Measurements from ENCODE around the gene CHMP1B. TPM values are rescaled to one million over a fixed set of nuclear protein-coding genes. Genes with fewer than 3 reads are reported as not detected.

Gene CHMP1B, protein sequence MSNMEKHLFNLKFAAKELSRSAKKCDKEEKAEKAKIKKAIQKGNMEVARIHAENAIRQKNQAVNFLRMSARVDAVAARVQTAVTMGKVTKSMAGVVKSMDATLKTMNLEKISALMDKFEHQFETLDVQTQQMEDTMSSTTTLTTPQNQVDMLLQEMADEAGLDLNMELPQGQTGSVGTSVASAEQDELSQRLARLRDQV
- total RNA-seq, result 10 to 100 TPM; 21.8 to 58.0 (median 33.0) TPM
- polyA plus RNA-seq, result 10 to 100 TPM; 31.9 to 32.8 TPM
- long read RNA-seq, donor 1, transcript CHMP1B-201 (1 exons, 3,054 nt), result major isoform, 38 of 38 reads
- long read RNA-seq, donor 1, partial matches to known transcripts, result 0 of 38 reads
- long read RNA-seq, donor 1, other reads (novel, unspliced or antisense), result 0 of 38 reads
- long read RNA-seq, donor 2, transcript CHMP1B-201 (1 exons, 3,054 nt), result major isoform, 77 of 77 reads
- long read RNA-seq, donor 2, partial matches to known transcripts, result 0 of 77 reads
- long read RNA-seq, donor 2, other reads (novel, unspliced or antisense), result 0 of 77 reads
- long read RNA-seq, donor 3, transcript CHMP1B-201 (1 exons, 3,054 nt), result major isoform, 30 of 31 reads
- long read RNA-seq, donor 3, partial matches to known transcripts, result 0 of 31 reads
- long read RNA-seq, donor 3, other reads (novel, unspliced or antisense), result 1 of 31 reads

DNA sequence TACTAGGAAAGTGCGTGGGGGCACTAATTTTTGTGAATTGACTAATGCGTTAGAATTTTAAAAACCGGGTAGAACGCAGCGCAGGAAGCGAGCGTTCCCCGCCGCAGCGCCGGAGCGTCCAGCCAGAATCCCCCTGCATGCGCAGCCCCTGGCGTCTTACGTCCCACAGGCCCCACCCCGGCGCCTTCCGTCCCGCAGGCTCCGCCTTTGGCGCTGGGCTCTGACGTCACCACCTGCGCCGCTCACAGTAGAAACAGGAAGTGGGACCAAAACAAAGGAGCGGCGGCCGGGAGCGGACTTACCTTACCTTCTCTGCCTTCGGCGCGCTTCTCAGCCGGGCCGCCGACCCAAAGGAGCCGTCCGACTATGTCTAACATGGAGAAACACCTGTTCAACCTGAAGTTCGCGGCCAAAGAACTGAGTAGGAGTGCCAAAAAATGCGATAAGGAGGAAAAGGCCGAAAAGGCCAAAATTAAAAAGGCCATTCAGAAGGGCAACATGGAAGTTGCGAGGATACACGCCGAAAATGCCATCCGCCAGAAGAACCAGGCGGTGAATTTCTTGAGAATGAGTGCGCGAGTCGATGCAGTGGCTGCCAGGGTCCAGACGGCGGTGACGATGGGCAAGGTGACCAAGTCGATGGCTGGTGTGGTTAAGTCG lies at the start of gene CHMP1B:
Gene CHMP1B, plus strand, starts transcription at position 268 of the 660 bp plus-strand sequence. Its CDS starts 99 bp downstream, at position 367.
- 0% methylated on average over 51 to 53 of the region's 53 CpGs for WGBS, 3 donors
- Histone ChIP-seq H3K36me3 (no peaks in the 10 kb centered on the region), H3K9me3 (no peaks in the 10 kb centered on the region), H3K4me1 (ENCODE audit: insufficient read depth) (peaks cover 2% of the 10 kb centered on the region), H3K27ac (peak within 1 kb of the TSS; percentile 4 to 86), H3K27me3 (no peaks in the 10 kb centered on the region), H3K4me3 (peak within 1 kb of the TSS; percentile 53)
- intact Hi-C loops (cut with DNase I), result loop anchor here in 1 of 4 donors (2.0 kb wide), 1 partner anchor 58 kb away; the partner anchor contains the start of gene MPPE1
- TF ChIP-seq EP300 (IDR thresholded peaks at IDR 0.05) (no peak), POLR2A (IDR thresholded peaks at IDR 0.05) (peak; percentile 95)
- TF ChIP-seq, protein P1, sequence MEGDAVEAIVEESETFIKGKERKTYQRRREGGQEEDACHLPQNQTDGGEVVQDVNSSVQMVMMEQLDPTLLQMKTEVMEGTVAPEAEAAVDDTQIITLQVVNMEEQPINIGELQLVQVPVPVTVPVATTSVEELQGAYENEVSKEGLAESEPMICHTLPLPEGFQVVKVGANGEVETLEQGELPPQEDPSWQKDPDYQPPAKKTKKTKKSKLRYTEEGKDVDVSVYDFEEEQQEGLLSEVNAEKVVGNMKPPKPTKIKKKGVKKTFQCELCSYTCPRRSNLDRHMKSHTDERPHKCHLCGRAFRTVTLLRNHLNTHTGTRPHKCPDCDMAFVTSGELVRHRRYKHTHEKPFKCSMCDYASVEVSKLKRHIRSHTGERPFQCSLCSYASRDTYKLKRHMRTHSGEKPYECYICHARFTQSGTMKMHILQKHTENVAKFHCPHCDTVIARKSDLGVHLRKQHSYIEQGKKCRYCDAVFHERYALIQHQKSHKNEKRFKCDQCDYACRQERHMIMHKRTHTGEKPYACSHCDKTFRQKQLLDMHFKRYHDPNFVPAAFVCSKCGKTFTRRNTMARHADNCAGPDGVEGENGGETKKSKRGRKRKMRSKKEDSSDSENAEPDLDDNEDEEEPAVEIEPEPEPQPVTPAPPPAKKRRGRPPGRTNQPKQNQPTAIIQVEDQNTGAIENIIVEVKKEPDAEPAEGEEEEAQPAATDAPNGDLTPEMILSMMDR (IDR thresholded peaks at IDR 0.05), result peak in 1 of 3 donors; percentile 29
- DNase-seq, result peak; percentile 98 to 99 (median 98)

DNA sequence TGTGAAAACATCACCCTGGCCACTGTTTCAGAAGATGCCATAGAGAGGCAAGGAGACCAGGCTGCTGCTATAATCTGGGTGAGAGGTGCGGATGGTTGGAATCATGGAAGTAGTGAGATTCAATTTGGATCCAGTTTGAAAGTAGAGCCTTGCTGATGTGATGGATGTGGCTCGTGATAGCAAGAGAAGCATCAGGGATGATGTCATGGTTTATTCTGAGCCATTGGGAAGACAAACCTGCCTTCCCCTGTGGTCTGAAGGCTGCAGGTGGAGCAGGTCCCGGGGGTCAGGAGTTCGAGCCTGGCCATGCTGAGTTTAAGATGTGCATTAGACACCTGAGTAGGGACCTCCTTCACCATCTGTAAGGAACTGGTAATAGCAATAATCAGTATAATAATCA lies 49.6 kb upstream of the CHMP1B start:
- no peak for TF ChIP-seq EP300 (IDR thresholded peaks at IDR 0.05)
- TF ChIP-seq, protein P1 (IDR thresholded peaks at IDR 0.05), result no peak
- TF ChIP-seq POLR2A (IDR thresholded peaks at IDR 0.05), result no peak
- Histone ChIP-seq H3K4me1 (ENCODE audit: insufficient read depth) (no peaks in the 10 kb centered on the region), H3K27ac (no peak overlapping the region), H3K27me3 (no peaks in the 10 kb centered on the region), H3K36me3 (no peaks in the 10 kb centered on the region), H3K9me3 (no peaks in the 10 kb centered on the region), H3K4me3 (no peak overlapping the region)
- DNase-seq, result no peak
- intact Hi-C loops (cut with DNase I), result no loop called here
- 85 to 89% (median 89%) methylated on average over 4 of the region's 4 CpGs for WGBS, 3 donors

DNA sequence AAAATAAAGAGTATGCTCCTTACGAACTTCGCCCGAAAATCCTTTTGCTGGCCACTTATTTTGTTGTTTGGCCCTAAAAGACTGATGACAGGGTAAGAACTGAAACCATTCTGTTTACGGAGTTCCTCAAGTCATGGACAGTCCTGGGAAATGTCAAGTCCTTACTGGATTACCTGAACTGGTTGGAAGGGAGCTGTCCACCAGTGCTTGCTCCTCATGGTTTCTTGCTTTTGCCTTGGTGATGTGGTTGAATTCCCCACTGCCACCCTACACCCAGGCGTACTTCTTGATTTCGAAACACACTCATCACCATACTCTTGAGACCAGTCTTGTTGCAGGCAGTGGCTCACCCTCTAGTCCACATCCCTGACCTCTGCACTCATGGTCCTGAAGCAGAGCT lies 49.1 kb upstream of the CHMP1B start:
- no peak for DNase-seq
- H3K27me3 ChIP-seq, result no peaks in the 10 kb centered on the region
- H3K36me3 ChIP-seq, result no peaks in the 10 kb centered on the region
- H3K4me3 ChIP-seq, result no peak overlapping the region
- WGBS, 3 donors, result 95 to 97% (median 96%) methylated on average over 6 of the region's 6 CpGs
- H3K27ac ChIP-seq, result no peak overlapping the region
- intact Hi-C loops (cut with DNase I), result no loop called here
- H3K9me3 ChIP-seq, result no peaks in the 10 kb centered on the region
- TF ChIP-seq EP300 (IDR thresholded peaks at IDR 0.05) (no peak), POLR2A (IDR thresholded peaks at IDR 0.05) (no peak)
- TF ChIP-seq, protein P1 (IDR thresholded peaks at IDR 0.05), result no peak
- no peaks in the 10 kb centered on the region for H3K4me1 ChIP-seq (ENCODE audit: insufficient read depth)

DNA sequence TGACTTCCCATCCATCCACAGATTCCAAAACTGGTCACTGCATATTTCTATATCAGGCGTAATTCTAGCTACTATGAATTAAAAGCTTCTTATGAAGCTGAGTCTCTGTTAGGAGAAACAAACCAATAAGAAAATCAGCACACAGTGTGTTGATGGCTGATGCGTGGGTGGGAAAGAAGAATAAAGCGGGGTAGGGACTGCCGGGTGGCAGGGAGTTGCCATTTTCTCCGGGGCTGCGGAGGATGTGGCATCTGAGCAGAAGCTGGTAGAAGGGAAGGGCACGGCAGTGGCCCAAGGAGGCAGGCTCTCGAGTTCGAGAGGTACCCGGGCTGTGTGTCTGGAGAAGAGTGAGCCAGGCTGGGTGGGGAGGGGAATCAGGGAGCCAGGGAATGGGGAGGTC lies 48.6 kb upstream of the CHMP1B start:
- WGBS, 3 donors, result 85 to 89% (median 89%) methylated on average over 10 of the region's 10 CpGs
- H3K4me3 ChIP-seq, result no peak overlapping the region
- H3K4me1 ChIP-seq (ENCODE audit: insufficient read depth), result no peaks in the 10 kb centered on the region
- intact Hi-C loops (cut with DNase I), result no loop called here
- TF ChIP-seq EP300 (IDR thresholded peaks at IDR 0.05) (no peak), POLR2A (IDR thresholded peaks at IDR 0.05) (no peak)
- TF ChIP-seq, protein P1 (IDR thresholded peaks at IDR 0.05), result no peak
- H3K27me3 ChIP-seq, result no peaks in the 10 kb centered on the region
- no peak overlapping the region for H3K27ac ChIP-seq
- no peaks in the 10 kb centered on the region for H3K9me3 ChIP-seq
- no peak for DNase-seq
- no peaks in the 10 kb centered on the region for H3K36me3 ChIP-seq
